Mononuclear cell (primary cell): ENCODE results near the gene S1PR3. TPM values are rescaled to one million over a fixed set of nuclear protein-coding genes. Genes with fewer than 3 reads are reported as not detected.

Experiments used
- H3K27me3 ChIP-seq: 2 replicates; pipeline ENCODE4 v1.6.0; 2011; ENCODE audit warnings: low read length, control low read depth; ENCODE audit not compliant: insufficient read depth
- H3K4me1 ChIP-seq: 2 replicates; pipeline ENCODE4 v1.5.1; 2011; ENCODE audit warnings: mild to moderate bottlenecking, low read length, control low read depth; ENCODE audit not compliant: insufficient read depth
- H3K4me3 ChIP-seq: 2 replicates; pipeline ENCODE4 v1.5.1; 2011; ENCODE audit warnings: mild to moderate bottlenecking, low read length, moderate library complexity
- H3K9me3 ChIP-seq: 2 replicates; pipeline ENCODE4 v1.5.1; 2011; ENCODE audit warnings: low read depth, mild to moderate bottlenecking, control low read depth, low read length
- total RNA-seq: library from RNA; depleted of rRNA; stranded (reverse); fragments of >200 nt; gene quantifications from one replicate; pipeline ENCODE4 v1.2.3, GENCODE V29; 2012

Gene S1PR3
- total RNA-seq, 1 donor, result 7.8 TPM

GRCh38 chr9:88957526-88957925 is 33.7 kb upstream of the S1PR3 start:
- H3K4me3 ChIP-seq, result no peak overlapping the region
- H3K4me1 ChIP-seq, result peaks cover 7% of the 10 kb centered on the region

GRCh38 chr9:88959727-88960469 is 31.4 kb upstream of the S1PR3 start:
- H3K4me3 ChIP-seq, result no peak overlapping the region
- no peaks in the 10 kb centered on the region for H3K4me1 ChIP-seq
- H3K9me3 ChIP-seq, result no peaks in the 10 kb centered on the region
- H3K27me3 ChIP-seq, result no peaks in the 10 kb centered on the region

More at GRCh38 chr9:88957526-88957925, 33.7 kb upstream of the S1PR3 start:
- no peaks in the 10 kb centered on the region for H3K9me3 ChIP-seq
- H3K27me3 ChIP-seq, result no peaks in the 10 kb centered on the region

GRCh38 chr9:88960632-88961031 is 30.6 kb upstream of the S1PR3 start:
- no peaks in the 10 kb centered on the region for H3K27me3 ChIP-seq
- no peak overlapping the region for H3K4me3 ChIP-seq
- no peaks in the 10 kb centered on the region for H3K4me1 ChIP-seq
- H3K9me3 ChIP-seq, result no peaks in the 10 kb centered on the region

GRCh38 chr9:88965473-88965872 is 25.8 kb upstream of the S1PR3 start:
- no peaks in the 10 kb centered on the region for H3K9me3 ChIP-seq
- no peaks in the 10 kb centered on the region for H3K27me3 ChIP-seq
- H3K4me3 ChIP-seq, result no peak overlapping the region
- H3K4me1 ChIP-seq, result no peaks in the 10 kb centered on the region

GRCh38 chr9:88966894-88967676 is 24.2 kb upstream of the S1PR3 start:
- Histone ChIP-seq H3K9me3 (no peaks in the 10 kb centered on the region), H3K4me3 (no peak overlapping the region), H3K27me3 (no peaks in the 10 kb centered on the region), H3K4me1 (no peaks in the 10 kb centered on the region)

- H3K9me3 ChIP-seq, result no peaks in the 10 kb centered on the region
- no peak overlapping the region for H3K4me3 ChIP-seq
- H3K4me1 ChIP-seq, result no peaks in the 10 kb centered on the region
- no peaks in the 10 kb centered on the region for H3K27me3 ChIP-seq
Observed at GRCh38 chr9:88968799-88969198, 22.5 kb upstream of the S1PR3 start.

DNA sequence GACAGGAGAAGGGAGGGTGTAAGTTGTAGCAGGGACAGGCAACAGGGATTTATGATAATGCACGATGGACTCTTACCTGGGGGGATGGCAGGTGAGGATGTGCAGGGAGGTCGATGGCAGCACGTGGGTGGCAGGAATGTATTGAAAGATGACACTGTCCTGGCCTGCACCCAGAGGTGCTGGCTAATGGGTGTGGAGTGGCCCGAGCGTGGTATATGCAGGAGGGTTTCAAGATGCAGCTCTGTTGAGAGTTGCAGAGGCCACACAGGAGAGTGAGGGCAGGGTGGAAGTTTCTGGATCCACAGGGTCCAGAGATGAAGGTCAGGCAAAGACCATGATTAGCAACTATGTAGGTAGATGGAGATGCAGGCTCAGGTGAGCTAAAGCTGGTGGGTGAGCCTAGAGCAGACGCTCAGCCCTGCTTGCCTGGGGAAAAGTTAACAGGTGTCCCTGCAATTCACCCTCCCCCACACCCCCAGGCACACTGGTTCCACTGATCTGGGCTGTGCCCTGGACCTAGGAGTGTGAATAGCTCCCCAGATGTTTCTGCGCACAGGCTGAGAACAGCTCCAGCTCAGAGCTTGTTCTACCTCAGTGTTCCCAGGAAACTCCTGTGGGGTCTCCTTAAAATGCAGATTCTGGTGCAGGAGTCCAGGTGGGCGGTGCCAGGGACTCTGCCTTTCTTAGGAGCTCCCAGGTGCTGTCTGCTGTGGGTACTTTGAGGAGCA is 21.5 kb upstream of the S1PR3 start:
- H3K4me3 ChIP-seq, result no peak overlapping the region
- H3K27me3 ChIP-seq, result no peaks in the 10 kb centered on the region
- no peaks in the 10 kb centered on the region for H3K9me3 ChIP-seq
- no peaks in the 10 kb centered on the region for H3K4me1 ChIP-seq

- Histone ChIP-seq H3K4me1 (no peaks in the 10 kb centered on the region), H3K9me3 (no peaks in the 10 kb centered on the region), H3K4me3 (no peak overlapping the region), H3K27me3 (no peaks in the 10 kb centered on the region)
Observed at GRCh38 chr9:88971131-88971960, 19.9 kb upstream of the S1PR3 start.

DNA sequence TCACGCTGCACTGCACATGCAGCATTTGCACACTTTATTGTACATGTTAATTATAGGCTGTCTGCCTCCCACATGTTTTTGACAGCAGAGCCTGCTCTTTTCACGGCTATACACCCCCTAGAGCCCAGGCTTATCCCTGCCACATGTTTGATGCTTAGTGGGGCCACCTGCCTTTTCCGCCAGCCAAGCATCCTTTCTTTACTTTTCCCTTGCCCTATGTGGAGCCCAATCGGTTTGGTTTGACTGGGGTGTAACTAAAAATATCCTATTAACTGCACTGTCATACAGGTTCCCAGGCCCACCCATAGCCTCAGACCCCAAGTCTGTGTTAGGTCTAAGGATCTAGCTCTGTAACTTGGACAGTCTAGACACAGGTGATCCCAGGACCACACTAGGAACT is 18.9 kb upstream of the S1PR3 start:
- Histone ChIP-seq H3K4me1 (no peaks in the 10 kb centered on the region), H3K4me3 (no peak overlapping the region), H3K9me3 (no peaks in the 10 kb centered on the region), H3K27me3 (no peaks in the 10 kb centered on the region)

GRCh38 chr9:88973281-88974045 is 17.8 kb upstream of the S1PR3 start:
- no peaks in the 10 kb centered on the region for H3K27me3 ChIP-seq
- H3K9me3 ChIP-seq, result no peaks in the 10 kb centered on the region
- H3K4me1 ChIP-seq, result no peaks in the 10 kb centered on the region
- H3K4me3 ChIP-seq, result no peak overlapping the region

DNA sequence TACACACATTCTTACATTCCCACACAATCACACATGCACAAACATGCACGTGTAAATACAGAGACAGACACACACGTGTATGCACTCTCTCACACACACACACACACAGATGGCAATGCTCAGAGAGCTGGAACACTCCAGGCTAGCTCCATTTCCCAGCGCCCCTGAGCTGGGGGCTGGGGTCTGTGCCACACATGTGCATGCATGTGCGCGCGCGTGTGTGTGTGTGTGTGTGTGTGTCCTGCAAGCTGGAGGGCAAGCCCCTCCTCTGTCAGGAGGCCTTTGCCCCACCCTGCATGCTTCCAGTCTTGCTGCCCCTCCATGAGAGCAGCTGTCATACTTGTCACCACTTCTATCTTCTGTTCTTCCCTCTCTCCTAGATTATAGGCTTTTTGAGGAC is 16.6 kb upstream of the S1PR3 start:
- Histone ChIP-seq H3K27me3 (no peaks in the 10 kb centered on the region), H3K9me3 (no peaks in the 10 kb centered on the region), H3K4me3 (no peak overlapping the region), H3K4me1 (no peaks in the 10 kb centered on the region)

DNA sequence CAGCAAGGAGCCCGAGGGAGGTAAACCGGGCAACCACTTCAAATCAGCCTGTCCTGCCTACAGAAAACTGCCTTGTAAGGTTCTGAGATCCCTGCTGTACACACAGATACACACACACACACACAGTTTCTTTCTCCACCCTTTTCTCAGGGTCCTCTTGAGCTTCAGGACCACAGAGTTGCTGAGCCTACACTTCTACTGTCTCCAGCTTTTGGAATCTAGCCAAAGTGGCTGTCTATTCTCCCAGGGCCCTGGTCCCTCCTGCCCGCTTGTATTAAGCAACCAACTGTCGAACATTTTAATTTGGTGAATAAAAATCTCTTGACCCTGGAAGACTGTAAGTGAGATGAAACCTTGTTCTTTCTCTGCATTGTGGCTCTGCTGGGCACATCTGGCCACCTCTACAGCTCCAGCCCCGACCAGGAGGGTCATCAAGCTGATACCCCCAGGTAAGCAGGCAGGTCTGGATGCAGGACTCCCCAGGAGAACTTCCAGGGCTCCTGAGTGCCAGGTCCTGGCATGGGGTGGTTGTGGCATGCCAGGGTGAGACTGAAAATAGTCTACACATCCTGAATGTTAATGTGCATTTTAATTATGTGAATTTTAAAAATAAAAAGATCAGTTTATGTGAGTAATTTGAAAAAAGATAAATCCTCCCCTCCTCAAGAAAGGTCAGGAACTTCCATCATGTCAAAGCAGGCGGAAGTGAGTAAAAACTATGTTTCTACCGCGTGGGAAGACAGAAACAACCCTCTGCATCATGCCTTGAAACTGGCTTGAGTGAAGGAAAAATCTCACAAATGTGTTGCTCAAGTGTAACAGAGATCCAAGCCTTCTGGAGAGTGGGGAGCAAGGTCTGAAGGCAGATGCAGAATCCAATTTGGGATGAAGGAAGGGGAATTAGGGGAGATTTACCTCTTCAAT is 15.0 kb upstream of the S1PR3 start:
- no peaks in the 10 kb centered on the region for H3K9me3 ChIP-seq
- H3K27me3 ChIP-seq, result no peaks in the 10 kb centered on the region
- H3K4me1 ChIP-seq, result no peaks in the 10 kb centered on the region
- H3K4me3 ChIP-seq, result no peak overlapping the region

DNA sequence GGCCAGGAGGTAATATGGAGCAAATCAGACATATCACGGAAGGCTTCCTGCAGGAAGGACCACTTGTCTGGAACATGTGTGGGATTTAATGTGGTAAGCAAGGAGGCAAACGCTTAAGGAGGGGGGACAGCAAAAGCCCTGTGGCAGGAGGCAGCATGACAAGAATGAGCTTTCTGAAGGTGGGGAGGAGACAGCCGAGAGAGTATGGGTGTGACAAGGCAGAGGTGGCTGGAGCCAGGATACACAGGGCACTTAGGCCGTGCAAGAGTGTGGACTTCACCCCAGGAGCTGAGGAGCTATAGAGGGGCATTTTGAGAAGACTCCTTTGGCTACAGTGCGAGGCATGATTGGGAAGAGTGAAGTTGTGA is 14.4 kb upstream of the S1PR3 start:
- Histone ChIP-seq H3K4me1 (no peaks in the 10 kb centered on the region), H3K27me3 (no peaks in the 10 kb centered on the region), H3K9me3 (no peaks in the 10 kb centered on the region), H3K4me3 (no peak overlapping the region)
